Activated naive CD8-positive, alpha-beta T cell treated with anti-CD3 and anti-CD28 coated beads, Interleukin-2, amount 50 U/mL, for 24 hours (primary cell): Measurements from ENCODE around the gene GBE1.
A peak's percentile ranks its signal among the peaks of the same experiment; 100 is the strongest.
"Not testable (repeated sequence)": the region's sequence is repeated elsewhere in the genome, so short reads cannot be mapped to it uniquely, and the experiment has no call there.

Experiments
- ATAC-seq: fragments of 150-1000 bp; cut with Tn5 transposase; one replicate; pipeline ENCODE4 v1.10.0; 2021
- DNase-seq: peaks from one replicate; pipeline ENCODE4 v3.0.0; 2021
- H3K27ac Mint-ChIP-seq: one replicate; pipeline ENCODE4 v1.8.0; 2021; ENCODE audit warnings: mild to moderate bottlenecking, mixed read lengths
- H3K27me3 Mint-ChIP-seq: one replicate; pipeline ENCODE4 v1.8.0; 2021; ENCODE audit warnings: mixed read lengths
- H3K36me3 Mint-ChIP-seq: one replicate; pipeline ENCODE4 v1.8.0; 2021; ENCODE audit warnings: low read depth, mixed read lengths
- H3K4me1 Mint-ChIP-seq: one replicate; pipeline ENCODE4 v1.8.0; 2021; ENCODE audit warnings: mixed read lengths
- H3K4me3 Mint-ChIP-seq: one replicate; pipeline ENCODE4 v1.8.0; 2021; ENCODE audit warnings: mild to moderate bottlenecking, moderate library complexity, mixed read lengths
- H3K9me3 Mint-ChIP-seq: one replicate; pipeline ENCODE4 v1.8.0; 2021; ENCODE audit warnings: mixed read lengths

The GBE1 gene

GRCh38 chr3:81764665-81765064 lies 3.2 kb upstream of the GBE1 start:
- H3K9me3 Mint-ChIP-seq: no peaks in the 10 kb centered on the region
- peaks cover 3% of the 10 kb centered on the region for H3K27me3 Mint-ChIP-seq
- no peak for ATAC-seq
- peaks cover 31% of the 10 kb centered on the region for H3K4me1 Mint-ChIP-seq
- no peak overlapping the region for H3K27ac Mint-ChIP-seq
- DNase-seq: no peak
- H3K4me3 Mint-ChIP-seq: no peak overlapping the region
- peaks cover 15% of the 10 kb centered on the region for H3K36me3 Mint-ChIP-seq

GRCh38 chr3:81764002-81764401 lies 2.6 kb upstream of the GBE1 start:
- Mint-ChIP-seq H3K4me3 (no peak overlapping the region), H3K36me3 (peaks cover 21% of the 10 kb centered on the region), H3K27me3 (peaks cover 3% of the 10 kb centered on the region), H3K4me1 (peaks cover 34% of the 10 kb centered on the region), H3K9me3 (no peaks in the 10 kb centered on the region), H3K27ac (no peak overlapping the region)
- ATAC-seq (no peak), DNase-seq (no peak)

- H3K4me3 Mint-ChIP-seq: peak overlapping the region; percentile 37
- no peak for DNase-seq
- ATAC-seq: no peak
These were observed 1.6 kb upstream of the GBE1 start for GRCh38 chr3:81763001-81763400.

GRCh38 chr3:81761904-81762580 lies 597 bp upstream of the GBE1 start:
- Mint-ChIP-seq H3K36me3 (peaks cover 41% of the 10 kb centered on the region), H3K9me3 (peaks cover 6% of the 10 kb centered on the region), H3K27ac (peak overlapping the region; percentile 99), H3K4me1 (peaks cover 50% of the 10 kb centered on the region), H3K27me3 (no peaks in the 10 kb centered on the region), H3K4me3 (peak overlapping the region; percentile 92)
- ATAC-seq (no peak), DNase-seq (no peak)

More at GRCh38 chr3:81763001-81763400, 1.6 kb upstream of the GBE1 start:
- no peaks in the 10 kb centered on the region for H3K27me3 Mint-ChIP-seq
- H3K27ac Mint-ChIP-seq: peak overlapping the region; percentile 37
- H3K9me3 Mint-ChIP-seq: peaks cover 6% of the 10 kb centered on the region
- H3K4me1 Mint-ChIP-seq: peaks cover 44% of the 10 kb centered on the region
- peaks cover 31% of the 10 kb centered on the region for H3K36me3 Mint-ChIP-seq

- Mint-ChIP-seq H3K4me1 (peaks cover 51% of the 10 kb centered on the region), H3K4me3 (peak overlapping the region; percentile 92), H3K36me3 (peaks cover 55% of the 10 kb centered on the region), H3K27ac (peak overlapping the region; percentile 99), H3K27me3 (no peaks in the 10 kb centered on the region), H3K9me3 (peaks cover 15% of the 10 kb centered on the region)
- DNase-seq (no peak), ATAC-seq (no peak)
These were observed 1.2 kb downstream of the GBE1 start for GRCh38 chr3:81760215-81760614.

GRCh38 chr3:81758771-81759170 lies 2.7 kb downstream of the GBE1 start:
- not testable (repeated sequence) for ATAC-seq, H3K27ac Mint-ChIP-seq, DNase-seq, H3K27me3 Mint-ChIP-seq
- H3K36me3 Mint-ChIP-seq: peaks cover 69% of the 10 kb centered on the region
- peaks cover 23% of the 10 kb centered on the region for H3K9me3 Mint-ChIP-seq
- peaks cover 52% of the 10 kb centered on the region for H3K4me1 Mint-ChIP-seq
- peak overlapping the region; percentile 92 for H3K4me3 Mint-ChIP-seq

- Mint-ChIP-seq H3K4me3 (peak overlapping the region; percentile 92), H3K36me3 (peaks cover 72% of the 10 kb centered on the region), H3K27me3 (no peaks in the 10 kb centered on the region), H3K4me1 (peaks cover 53% of the 10 kb centered on the region), H3K9me3 (peaks cover 23% of the 10 kb centered on the region), H3K27ac (no peak overlapping the region)
- no peak for DNase-seq
- ATAC-seq: no peak
These were observed 3.2 kb downstream of the GBE1 start for GRCh38 chr3:81758275-81758674.

GRCh38 chr3:81753416-81754027 lies 7.9 kb downstream of the GBE1 start:
- Mint-ChIP-seq H3K9me3 (peaks cover 18% of the 10 kb centered on the region), H3K27me3 (no peaks in the 10 kb centered on the region), H3K27ac (no peak overlapping the region), H3K4me1 (peaks cover 20% of the 10 kb centered on the region), H3K4me3 (no peak overlapping the region), H3K36me3 (peaks cover 51% of the 10 kb centered on the region)
- DNase-seq: no peak
- no peak for ATAC-seq

- H3K4me1 Mint-ChIP-seq: peaks cover 13% of the 10 kb centered on the region
- peaks cover 43% of the 10 kb centered on the region for H3K36me3 Mint-ChIP-seq
- no peak for ATAC-seq
- no peak overlapping the region for H3K4me3 Mint-ChIP-seq
- peaks cover 17% of the 10 kb centered on the region for H3K9me3 Mint-ChIP-seq
- no peak overlapping the region for H3K27ac Mint-ChIP-seq
- no peaks in the 10 kb centered on the region for H3K27me3 Mint-ChIP-seq
- DNase-seq: no peak
These were observed 8.8 kb downstream of the GBE1 start for GRCh38 chr3:81752604-81753003.

GRCh38 chr3:81749265-81749664 lies 12.2 kb downstream of the GBE1 start:
- Mint-ChIP-seq H3K27me3 (no peaks in the 10 kb centered on the region), H3K4me1 (peaks cover 7% of the 10 kb centered on the region), H3K4me3 (no peak overlapping the region), H3K36me3 (peaks cover 21% of the 10 kb centered on the region), H3K27ac (no peak overlapping the region), H3K9me3 (no peaks in the 10 kb centered on the region)
- DNase-seq: no peak
- ATAC-seq: no peak

- H3K36me3 Mint-ChIP-seq: peaks cover 17% of the 10 kb centered on the region
- H3K27me3 Mint-ChIP-seq, DNase-seq, H3K9me3 Mint-ChIP-seq, ATAC-seq, H3K27ac Mint-ChIP-seq, H3K4me3 Mint-ChIP-seq: not testable (repeated sequence)
- peaks cover 13% of the 10 kb centered on the region for H3K4me1 Mint-ChIP-seq
These were observed 14.2 kb downstream of the GBE1 start for GRCh38 chr3:81747280-81747679.

- Mint-ChIP-seq H3K9me3 (no peaks in the 10 kb centered on the region), H3K27ac (no peak overlapping the region), H3K4me3 (no peak overlapping the region), H3K4me1 (peaks cover 15% of the 10 kb centered on the region), H3K36me3 (peaks cover 12% of the 10 kb centered on the region), H3K27me3 (no peaks in the 10 kb centered on the region)
- ATAC-seq: no peak
- no peak for DNase-seq
These were observed 17.1 kb downstream of the GBE1 start for GRCh38 chr3:81744366-81744765.

- peak overlapping the region; percentile 3 for H3K27ac Mint-ChIP-seq
- peaks cover 15% of the 10 kb centered on the region for H3K4me1 Mint-ChIP-seq
- peaks cover 18% of the 10 kb centered on the region for H3K36me3 Mint-ChIP-seq
- no peaks in the 10 kb centered on the region for H3K27me3 Mint-ChIP-seq
- DNase-seq (no peak), ATAC-seq (no peak)
- H3K9me3 Mint-ChIP-seq: no peaks in the 10 kb centered on the region
- no peak overlapping the region for H3K4me3 Mint-ChIP-seq
These were observed 18.1 kb downstream of the GBE1 start for GRCh38 chr3:81743096-81744025.

- H3K4me1 Mint-ChIP-seq: peaks cover 13% of the 10 kb centered on the region
- H3K27me3 Mint-ChIP-seq: no peaks in the 10 kb centered on the region
- peaks cover 18% of the 10 kb centered on the region for H3K36me3 Mint-ChIP-seq
- no peak for ATAC-seq
- DNase-seq: no peak
- no peaks in the 10 kb centered on the region for H3K9me3 Mint-ChIP-seq
- H3K4me3 Mint-ChIP-seq: no peak overlapping the region
- no peak overlapping the region for H3K27ac Mint-ChIP-seq
These were observed 18.9 kb downstream of the GBE1 start for GRCh38 chr3:81742581-81742980.
